Ovary (tissue), 9 donors: ENCODE measurements around the gene NR3C2. TPM values are rescaled to one million over a fixed set of nuclear protein-coding genes. Genes with fewer than 3 reads are reported as not detected.

Source experiments
- DNase-seq, 5 donors: peaks; one replicate each; pipeline ENCODE4 v3.0.0-alpha.2; 2019 to 2020
- H3K27ac ChIP-seq, 2 donors: fragments of 200-600 bp; one replicate each; pipeline versions ENCODE4 v1.5.1 to v1.8.0; 2019 to 2022
- H3K27me3 ChIP-seq: fragments of 200-600 bp; one replicate; pipeline ENCODE4 v1.8.0; 2022
- H3K36me3 ChIP-seq: fragments of 200-600 bp; sonication (generic); one replicate; pipeline ENCODE4 v1.5.1; 2019
- H3K4me1 ChIP-seq: one replicate; pipeline ENCODE4 v1.8.1; 2013; ENCODE audit warnings: mild to moderate bottlenecking, moderate library complexity; ENCODE audit not compliant: insufficient read depth
- H3K4me3 ChIP-seq: fragments of 200-600 bp; sonication (generic); one replicate; pipeline ENCODE4 v1.5.1; 2017
- H3K9me3 ChIP-seq, 2 donors: fragments of 200-600 bp in 1 of 2; sonication (generic) in 1 of 2; one replicate each; pipeline versions ENCODE4 v1.5.1 to v1.8.1; 2013 to 2019; ENCODE audit warnings: mild to moderate bottlenecking in 1 of 2, moderate library complexity in 1 of 2
- EP300 ChIP-seq: sonication (generic); formaldehyde crosslinking; IDR thresholded peaks from one replicate; pipeline ENCODE4 v1.6.1; 2017; ENCODE audit warnings: antibody characterized with exemption
- POLR2A ChIP-seq: fragments of 450-650 bp; IDR thresholded peaks from one replicate; pipeline ENCODE4 v1.6.1; 2017; ENCODE audit warnings: antibody characterized with exemption, mild to moderate bottlenecking, moderate library complexity
- WGBS, 3 donors: extraction: QIAGEN DNeasy Blood & Tissue Kit in 1 of 3; methylation state at CpG; one replicate each; pipeline versions ENCODE4 v1.1.5 to v1.1.7; 2013 to 2017; 5-methylcytosine and 5-hydroxymethylcytosine counted together
- intact Hi-C, 4 donors: fragments of 100-400 bp; cut with DNase I; formaldehyde crosslinking; loops; one replicate each; pipeline versions ENCODE4 v1.11.0 to v1.15.1; 2022 to 2023
- polyA plus RNA-seq, 2 donors: library from polyadenylated mRNA; stranded (reverse); fragments of 200-250 nt in 1 of 2; fragments of 350-450 nt in 1 of 2; fragmentation: Illumina TruSeq in 1 of 2; extraction: RNeasy Lipid Tissue Mini Kit (QIAGEN cat#74804) in 1 of 2; gene quantifications; one replicate each; pipeline ENCODE4 v1.2.3, GENCODE V29; 2013 to 2014
- total RNA-seq, 7 donors: library from RNA; depleted of rRNA in 2 of 7; stranded (reverse); fragments of >200 nt in 2 of 7; fragmentation: NEBNext Ultra II Directional in 3 of 7; extraction: Animal tissue kit (Norgen Biotek cat#: 25700) in 3 of 7; gene quantifications; one replicate each; pipeline versions ENCODE4 v1.1.0 to v1.2.4, GENCODE V29; 2016 to 2023
- TF ChIP-seq, protein P1 (sequence below), 3 donors: fragments of 450-650 bp in 2 of 3; fragments of 200-600 bp in 1 of 3; IDR thresholded peaks; one replicate each; pipeline versions ENCODE4 v1.5.1 to v1.8.0; 2016 to 2022; ENCODE audit warnings: antibody characterized with exemption in 3 of 3, mild to moderate bottlenecking in 1 of 3
- donor health status: DM: no; HTN: no; CAD: no; lungs with moderate emphysema.
- donor health status: DM: no; HTN: no; CAD: no.
- donor health status: Bipolar disorder and iron deficiency.
- donor health status: DM: yes; HTN: yes; CAD: no.
- donor health status: DM: no; HTN: no; CAD: no.
- donor health status: DM: yes; HTN: yes; CAD: no.

The NR3C2 gene
- total and polyA plus RNA-seq, 9 donors, result 6.8 to 37.5 (median 22.9) TPM

DNA sequence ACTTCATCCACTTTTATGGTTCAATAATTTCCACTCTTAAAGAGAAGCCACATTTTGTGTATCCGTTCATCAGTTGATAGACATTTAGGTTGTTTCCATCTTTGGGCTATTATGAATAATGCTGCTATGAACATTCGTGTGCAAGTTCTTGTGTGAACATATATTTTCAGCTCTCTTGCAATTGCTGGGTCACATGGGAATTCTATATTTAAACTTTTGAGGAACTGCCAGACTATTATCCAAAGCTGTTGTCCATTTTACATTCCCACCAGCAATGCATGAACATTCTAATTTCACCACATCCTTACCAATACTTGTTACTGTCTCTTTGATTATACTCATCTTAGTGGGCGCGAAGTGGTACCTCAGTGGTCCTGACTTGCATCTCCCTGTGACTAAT lies 61.9 kb downstream of the NR3C2 start:
- 85 to 95% (median 92%) methylated on average over 4 of the region's 4 CpGs for WGBS, 3 donors
- TF ChIP-seq, protein P1, sequence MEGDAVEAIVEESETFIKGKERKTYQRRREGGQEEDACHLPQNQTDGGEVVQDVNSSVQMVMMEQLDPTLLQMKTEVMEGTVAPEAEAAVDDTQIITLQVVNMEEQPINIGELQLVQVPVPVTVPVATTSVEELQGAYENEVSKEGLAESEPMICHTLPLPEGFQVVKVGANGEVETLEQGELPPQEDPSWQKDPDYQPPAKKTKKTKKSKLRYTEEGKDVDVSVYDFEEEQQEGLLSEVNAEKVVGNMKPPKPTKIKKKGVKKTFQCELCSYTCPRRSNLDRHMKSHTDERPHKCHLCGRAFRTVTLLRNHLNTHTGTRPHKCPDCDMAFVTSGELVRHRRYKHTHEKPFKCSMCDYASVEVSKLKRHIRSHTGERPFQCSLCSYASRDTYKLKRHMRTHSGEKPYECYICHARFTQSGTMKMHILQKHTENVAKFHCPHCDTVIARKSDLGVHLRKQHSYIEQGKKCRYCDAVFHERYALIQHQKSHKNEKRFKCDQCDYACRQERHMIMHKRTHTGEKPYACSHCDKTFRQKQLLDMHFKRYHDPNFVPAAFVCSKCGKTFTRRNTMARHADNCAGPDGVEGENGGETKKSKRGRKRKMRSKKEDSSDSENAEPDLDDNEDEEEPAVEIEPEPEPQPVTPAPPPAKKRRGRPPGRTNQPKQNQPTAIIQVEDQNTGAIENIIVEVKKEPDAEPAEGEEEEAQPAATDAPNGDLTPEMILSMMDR (IDR thresholded peaks at IDR 0.05), result no peak

DNA sequence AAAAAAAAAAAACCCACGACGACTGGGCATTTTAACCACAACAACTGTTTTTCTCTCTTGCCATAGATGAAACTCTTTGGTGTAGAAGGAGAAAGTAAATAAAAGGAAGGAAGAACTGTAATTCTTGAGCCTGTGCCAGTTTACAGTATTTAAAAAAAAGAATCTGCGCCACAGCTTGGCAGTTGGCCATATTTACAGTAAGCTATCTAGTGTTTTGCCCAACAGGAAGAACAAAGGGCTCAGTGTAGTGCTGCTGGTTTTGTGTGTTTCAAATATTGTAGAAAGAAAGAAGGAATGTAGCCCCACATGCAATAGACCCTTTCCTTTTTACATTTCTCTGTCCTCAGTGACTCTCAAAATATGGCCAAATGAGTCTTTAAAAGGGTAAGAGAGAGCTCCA lies 66.1 kb downstream of the NR3C2 start:
- Histone ChIP-seq H3K27me3 (no peaks in the 10 kb centered on the region), H3K4me3 (no peak overlapping the region), H3K4me1 (no peaks in the 10 kb centered on the region), H3K36me3 (no peaks in the 10 kb centered on the region), H3K27ac (no peak overlapping the region), H3K9me3 (no peaks in the 10 kb centered on the region)
- 0 to 14% (median 1%) methylated on average over 3 of the region's 3 CpGs for WGBS, 3 donors
- intact Hi-C loops, result no loop called here
- peak; percentile 19 to 57 (median 39) for DNase-seq
- TF ChIP-seq EP300 (no peak), POLR2A (no peak)
- TF ChIP-seq, protein P1 (IDR thresholded peaks at IDR 0.05), result no peak

More for the DNA sequence above, 61.9 kb downstream of the NR3C2 start:
- no peaks in the 10 kb centered on the region for H3K9me3 ChIP-seq
- H3K4me3 ChIP-seq, result no peak overlapping the region
- H3K36me3 ChIP-seq, result no peaks in the 10 kb centered on the region
- intact Hi-C loops, result no loop called here
- no peaks in the 10 kb centered on the region for H3K27me3 ChIP-seq
- H3K27ac ChIP-seq, result no peak overlapping the region
- DNase-seq, result no peak
- H3K4me1 ChIP-seq, result no peaks in the 10 kb centered on the region

DNA sequence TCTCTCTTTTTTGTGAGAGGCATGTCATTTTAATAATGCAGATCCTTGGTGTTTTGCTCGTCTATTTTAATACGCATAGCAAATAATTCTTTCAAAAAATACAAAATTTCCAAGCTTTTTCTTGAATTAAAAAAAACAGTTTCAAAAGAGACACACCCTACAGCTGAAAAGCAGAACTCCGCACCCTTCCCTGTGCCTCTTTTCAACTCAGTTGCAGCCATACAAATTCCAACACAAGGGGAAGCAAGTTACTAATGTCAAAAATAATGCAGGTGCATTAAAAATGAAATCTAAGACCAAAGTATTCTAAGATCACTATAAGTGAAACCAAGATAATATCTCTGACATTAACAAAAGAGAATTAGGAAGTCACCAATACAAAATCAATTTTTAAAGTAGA lies 66.6 kb downstream of the NR3C2 start:
- DNase-seq, result no peak
- no peaks in the 10 kb centered on the region for H3K36me3 ChIP-seq
- no peak for TF ChIP-seq EP300
- no peaks in the 10 kb centered on the region for H3K9me3 ChIP-seq
- intact Hi-C loops, result no loop called here
- no peak overlapping the region for H3K27ac ChIP-seq
- H3K27me3 ChIP-seq, result no peaks in the 10 kb centered on the region
- no peak overlapping the region for H3K4me3 ChIP-seq
- WGBS, 3 donors, result 77 to 86% (median 82%) methylated on average over 3 of the region's 3 CpGs
- no peaks in the 10 kb centered on the region for H3K4me1 ChIP-seq

DNA sequence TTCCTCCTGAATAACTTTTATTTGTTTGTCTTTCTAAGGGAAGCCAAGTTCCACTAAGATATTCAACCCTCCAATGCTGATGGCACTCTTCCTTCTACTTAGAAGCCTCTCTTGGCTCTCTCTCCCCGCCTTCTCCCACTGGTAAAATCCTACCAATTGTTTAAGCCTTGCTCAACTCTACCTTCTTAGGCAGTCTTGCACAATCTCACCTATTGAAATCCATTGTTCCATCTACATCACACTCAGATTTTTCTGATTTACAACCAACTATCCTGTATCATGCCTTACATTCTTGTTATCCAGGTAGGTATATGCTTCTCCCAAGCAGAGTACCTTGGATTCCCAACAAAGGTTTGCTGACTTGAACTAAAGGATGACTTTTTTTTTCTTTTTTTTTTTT lies 69.1 kb downstream of the NR3C2 start:
- H3K4me3 ChIP-seq, result no peak overlapping the region
- 42 to 46% (median 43%) methylated on average over 1 of the region's 1 CpG for WGBS, 3 donors
- intact Hi-C loops, result no loop called here

DNA sequence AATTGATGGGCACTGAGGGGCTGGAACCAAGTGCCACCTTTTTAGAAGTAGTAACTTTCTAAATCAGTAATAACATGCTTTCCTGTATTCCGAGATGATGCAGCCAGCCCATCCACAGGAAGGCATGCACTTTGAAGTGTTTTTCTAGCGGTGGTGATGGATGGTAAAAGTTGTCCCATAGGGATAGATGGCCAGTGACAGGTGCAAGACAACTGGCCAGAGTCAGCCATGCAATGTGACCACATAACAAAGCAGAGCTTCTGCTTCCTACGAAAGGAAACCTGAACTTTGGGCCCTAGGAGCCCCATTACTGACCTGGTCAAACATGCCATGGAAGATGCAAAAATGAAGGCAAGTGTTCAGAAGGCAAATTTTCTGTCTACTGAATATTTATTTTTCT lies 72.3 kb downstream of the NR3C2 start:
- 93 to 95% (median 95%) methylated on average over 3 of the region's 3 CpGs for WGBS, 3 donors
- no peak for DNase-seq
- intact Hi-C loops, result no loop called here
- no peak overlapping the region for H3K27ac ChIP-seq
- no peaks in the 10 kb centered on the region for H3K27me3 ChIP-seq
- no peaks in the 10 kb centered on the region for H3K4me1 ChIP-seq
- H3K9me3 ChIP-seq, result no peaks in the 10 kb centered on the region
- no peak for TF ChIP-seq POLR2A
- TF ChIP-seq, protein P1 (IDR thresholded peaks at IDR 0.05), result no peak
- TF ChIP-seq EP300, result no peak
- H3K36me3 ChIP-seq, result no peaks in the 10 kb centered on the region
- H3K4me3 ChIP-seq, result no peak overlapping the region

More for the DNA sequence above, 69.1 kb downstream of the NR3C2 start:
- Histone ChIP-seq H3K36me3 (no peaks in the 10 kb centered on the region), H3K4me1 (no peaks in the 10 kb centered on the region), H3K9me3 (no peaks in the 10 kb centered on the region), H3K27me3 (no peaks in the 10 kb centered on the region), H3K27ac (no peak overlapping the region)
- DNase-seq, result no peak
- TF ChIP-seq POLR2A, result no peak
- TF ChIP-seq, protein P1 (IDR thresholded peaks at IDR 0.05), result no peak
- TF ChIP-seq EP300, result no peak
